Testis (tissue), 3 donors: ENCODE results near the gene DMD. TPM values are rescaled to one million over a fixed set of nuclear protein-coding genes. Genes with fewer than 3 reads are reported as not detected.
"Not testable (repeated sequence)": the region's sequence is repeated elsewhere in the genome, so short reads cannot be mapped to it uniquely, and the experiment has no call there.

Source experiments
- DNase-seq: peaks from one replicate; pipeline ENCODE4 v3.0.0-alpha.2; 2019
- H3K27ac ChIP-seq, 2 donors: fragments of 200-600 bp; sonication (generic); one replicate each; pipeline ENCODE4 v1.5.1; 2019
- H3K27me3 ChIP-seq: fragments of 200-600 bp; sonication (generic); one replicate; pipeline ENCODE4 v1.5.1; 2019
- H3K36me3 ChIP-seq: fragments of 200-600 bp; sonication (generic); one replicate; pipeline ENCODE4 v1.5.1; 2017; ENCODE audit warnings: low read depth; ENCODE audit errors: missing control alignments
- H3K4me1 ChIP-seq: fragments of 200-600 bp; sonication (generic); one replicate; pipeline ENCODE4 v1.5.1; 2019
- H3K4me3 ChIP-seq, 2 donors: fragments of 200-600 bp; sonication (generic); one replicate each; pipeline ENCODE4 v1.5.1; 2017 to 2019
- H3K9me3 ChIP-seq: fragments of 200-600 bp; sonication (generic); one replicate; pipeline ENCODE4 v1.5.1; 2017
- CTCF ChIP-seq, 3 experiments: fragments of 450-650 bp in 2 of 3; fragments of 200-600 bp in 1 of 3; sonication (generic) in 1 of 3; IDR thresholded peaks; one replicate each; pipeline ENCODE4 v1.5.1; 2016 to 2019; ENCODE audit warnings: antibody characterized with exemption in 3 of 3, mild to moderate bottlenecking in 2 of 3, moderate library complexity in 1 of 3
- POLR2A ChIP-seq: fragments of 450-650 bp; IDR thresholded peaks from one replicate; pipeline ENCODE4 v1.6.1; 2017; ENCODE audit warnings: antibody characterized with exemption, mild to moderate bottlenecking, moderate library complexity
- WGBS, 2 donors: methylation state at CpG; one replicate each; pipeline ENCODE4 v1.1.5; 2018; 5-methylcytosine and 5-hydroxymethylcytosine counted together
- intact Hi-C: fragments of 100-400 bp; cut with DNase I; formaldehyde crosslinking; loops from one replicate; pipeline ENCODE4 v1.15.1; 2023; ENCODE audit warnings: low total_unique reads
- polyA plus RNA-seq: library from polyadenylated mRNA; stranded (reverse); fragments of 350-450 nt; fragmentation: Illumina TruSeq; extraction: RNeasy Lipid Tissue Mini Kit (QIAGEN cat#74804); gene quantifications from one replicate; pipeline ENCODE4 v1.2.3, GENCODE V29; 2014; ENCODE audit warnings: low read depth, low replicate concordance; ENCODE audit not compliant: insufficient read depth
- total RNA-seq, 2 donors: library from RNA; depleted of rRNA; stranded (reverse); fragments of >200 nt; gene quantifications; one replicate each; pipeline ENCODE4 v1.2.3, GENCODE V29; 2016

Gene DMD
- total and polyA plus RNA-seq, 3 donors from 2014 or later, result 11.3 to 34.1 (median 24.2) TPM

DNA sequence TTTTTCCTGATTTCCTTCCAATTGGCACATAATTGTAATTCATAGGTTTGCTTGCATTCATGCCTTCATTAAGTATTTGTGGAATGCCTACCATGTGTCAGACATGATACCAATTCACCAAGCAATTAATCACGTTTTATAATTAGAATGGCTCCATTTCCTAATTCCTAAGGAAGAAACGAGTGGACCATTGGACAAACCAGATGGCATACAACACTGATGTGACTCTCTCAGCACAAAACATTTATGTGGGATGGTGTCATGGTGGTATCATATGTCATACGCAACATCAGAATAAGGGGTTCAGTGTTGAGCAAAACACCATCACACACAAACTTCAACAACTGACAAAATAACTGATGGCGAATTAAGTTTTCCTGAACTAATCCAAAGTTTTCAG is 502.8 kb downstream of the DMD start:
- Histone ChIP-seq H3K27ac (no peak overlapping the region), H3K4me3 (no peak overlapping the region), H3K27me3 (no peaks in the 10 kb centered on the region), H3K4me1 (no peaks in the 10 kb centered on the region), H3K36me3 (no peaks in the 10 kb centered on the region), H3K9me3 (no peaks in the 10 kb centered on the region)
- 82 to 91% methylated on average over 4 of the region's 4 CpGs for WGBS, 2 donors
- no peak for DNase-seq
- intact Hi-C loops, result no loop called here
- no peak for TF ChIP-seq CTCF (IDR thresholded peaks at IDR 0.05)
- no peak for TF ChIP-seq POLR2A

GRCh38 chrX:32705385-32705784 is 506.0 kb downstream of the DMD start:
- H3K27ac ChIP-seq, H3K27me3 ChIP-seq, intact Hi-C loops, DNase-seq, H3K4me3 ChIP-seq, H3K9me3 ChIP-seq, H3K36me3 ChIP-seq, H3K4me1 ChIP-seq: not testable (repeated sequence)
- 81% methylated on average over 3 to 9 of the region's 9 CpGs for WGBS, 2 donors

GRCh38 chrX:32687379-32687778 is 524.0 kb downstream of the DMD start:
- Histone ChIP-seq H3K27me3 (no peaks in the 10 kb centered on the region), H3K4me1 (no peaks in the 10 kb centered on the region), H3K9me3 (no peaks in the 10 kb centered on the region), H3K27ac (no peak overlapping the region), H3K4me3 (no peak overlapping the region), H3K36me3 (no peaks in the 10 kb centered on the region)
- 85 to 86% methylated on average over 1 of the region's 1 CpG for WGBS, 2 donors
- intact Hi-C loops, result no loop called here
- TF ChIP-seq POLR2A (no peak), CTCF (IDR thresholded peaks at IDR 0.05) (no peak)
- no peak for DNase-seq

GRCh38 chrX:32678487-32678886 is 532.9 kb downstream of the DMD start:
- Histone ChIP-seq H3K4me3 (no peak overlapping the region), H3K27me3 (no peaks in the 10 kb centered on the region), H3K9me3 (no peaks in the 10 kb centered on the region), H3K27ac (no peak overlapping the region), H3K4me1 (no peaks in the 10 kb centered on the region), H3K36me3 (no peaks in the 10 kb centered on the region)
- intact Hi-C loops, result no loop called here
- DNase-seq, result no peak
- WGBS, 2 donors, result 87 to 89% methylated on average over 5 of the region's 5 CpGs
- TF ChIP-seq CTCF (IDR thresholded peaks at IDR 0.05), result no peak
- TF ChIP-seq POLR2A, result no peak

DNA sequence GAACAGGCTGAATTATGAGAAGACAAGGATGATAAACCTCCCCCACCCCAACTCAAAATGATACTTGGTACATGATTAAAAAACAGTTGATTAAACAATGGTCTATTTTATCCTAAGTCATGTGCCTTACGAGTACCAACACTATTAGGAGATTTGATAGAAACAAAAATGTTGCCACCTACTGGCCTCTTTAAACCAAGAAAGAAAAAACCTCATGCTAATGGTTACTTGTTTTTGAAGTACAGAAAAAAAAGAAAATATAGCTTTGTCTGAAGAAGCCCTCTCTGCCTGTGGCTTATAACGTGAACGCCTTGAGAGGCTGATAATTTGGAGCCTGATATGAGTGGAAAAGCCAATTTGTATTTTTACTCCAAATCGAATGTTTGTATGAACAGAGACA is 538.2 kb downstream of the DMD start:
- DNase-seq, result no peak
- Histone ChIP-seq H3K9me3 (no peaks in the 10 kb centered on the region), H3K27me3 (no peaks in the 10 kb centered on the region), H3K27ac (no peak overlapping the region), H3K36me3 (no peaks in the 10 kb centered on the region), H3K4me1 (no peaks in the 10 kb centered on the region), H3K4me3 (no peak overlapping the region)
- TF ChIP-seq POLR2A, result no peak
- TF ChIP-seq CTCF (IDR thresholded peaks at IDR 0.05), result no peak
- intact Hi-C loops, result no loop called here
- WGBS, 2 donors, result 21 to 49% methylated on average over 4 of the region's 4 CpGs
